AG08396 (cell line): ENCODE measurements around the gene LZTS3.
"Not testable (repeated sequence)": the region's sequence is repeated elsewhere in the genome, so short reads cannot be mapped to it uniquely, and the experiment has no call there.

Source experiments
- DNase-seq: peaks from one replicate; pipeline ENCODE4 v3.0.0; 2012; ENCODE audit warnings: low spot score, mixed read lengths

The LZTS3 gene

GRCh38 chr20:3172933-3173609 lies at the start of gene LZTS3:
Gene LZTS3 (minus strand): TSS chr20:3173549. CDS start chr20:3167163, 6,386 bp downstream.
- peak; percentile 85 for DNase-seq

GRCh38 chr20:3221398-3222226 lies 48.3 kb upstream of the LZTS3 start:
- DNase-seq = no peak

DNA sequence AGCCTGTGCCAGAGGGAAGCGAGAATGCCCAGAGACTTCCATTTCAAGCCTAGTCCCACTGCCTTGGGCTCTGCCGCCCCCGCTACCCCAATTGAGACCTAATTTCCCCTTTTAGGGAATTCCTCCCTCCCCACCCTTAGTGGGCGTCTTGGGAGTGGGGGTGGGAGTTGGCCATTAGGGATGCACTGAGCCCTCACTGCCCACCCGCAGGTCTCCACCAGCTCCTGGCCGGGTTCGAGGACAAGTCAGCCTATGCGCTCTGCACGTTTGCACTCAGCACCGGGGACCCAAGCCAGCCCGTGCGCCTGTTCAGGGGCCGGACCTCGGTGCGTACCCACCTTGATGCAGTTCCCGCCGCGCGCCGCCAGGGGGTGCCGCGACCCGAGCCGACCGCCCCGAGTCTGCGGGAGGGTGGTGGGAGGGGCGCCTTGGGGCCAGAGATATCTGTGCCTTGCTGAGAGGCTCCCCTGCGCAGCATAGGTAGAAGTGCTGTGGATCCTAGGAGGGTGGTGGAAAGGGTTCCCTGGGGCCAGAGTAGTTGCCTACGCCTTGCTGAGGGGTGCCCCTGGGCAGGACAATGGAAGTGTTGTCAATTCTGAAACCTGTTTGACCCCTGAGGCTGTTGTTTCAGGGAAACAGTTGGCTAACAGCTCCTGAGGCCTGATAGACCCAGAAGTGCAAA lies 45.1 kb upstream of the LZTS3 start:
- DNase-seq = peak; percentile 69

- not testable (repeated sequence) for DNase-seq
These were observed 42.1 kb upstream of the LZTS3 start for GRCh38 chr20:3215359-3215917.

DNA sequence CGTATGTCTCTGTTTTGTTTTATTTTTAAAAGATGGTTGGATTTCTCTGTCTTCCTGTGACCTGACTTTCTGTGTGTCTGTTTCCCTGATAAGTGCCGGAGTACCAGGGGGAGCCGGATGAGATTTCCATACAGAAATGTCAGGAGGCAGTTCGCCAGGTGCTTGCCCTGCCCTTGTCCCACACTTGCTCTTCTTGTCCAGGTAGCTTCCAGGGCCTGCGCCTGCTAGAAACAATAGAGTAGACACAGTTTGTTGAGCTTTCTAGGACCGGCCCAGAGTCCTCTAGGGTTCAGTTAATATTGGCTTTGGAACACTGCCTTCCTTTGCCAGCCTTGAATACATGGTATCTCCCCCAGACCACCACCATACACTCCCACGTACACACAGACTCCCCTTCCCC lies 39.9 kb upstream of the LZTS3 start:
- DNase-seq = no peak

DNA sequence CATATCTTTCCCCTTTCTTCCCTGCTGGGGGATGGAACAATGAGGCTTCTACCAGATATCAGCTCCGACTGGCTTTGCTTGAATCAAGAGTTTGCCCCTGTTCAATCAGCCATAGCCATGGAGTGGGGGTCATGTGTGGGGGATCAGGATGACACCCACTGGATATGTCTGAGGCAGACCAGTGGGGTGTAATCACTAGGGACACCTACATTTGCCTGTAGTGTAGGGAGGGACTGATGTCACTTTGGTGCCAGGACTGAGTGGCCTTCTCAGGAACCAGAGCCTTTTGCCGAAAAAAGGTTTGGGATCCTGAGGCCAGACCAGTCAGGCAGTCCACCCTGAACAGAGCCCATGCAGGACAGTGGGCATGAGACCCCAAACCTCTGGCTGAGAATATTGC lies 37.0 kb upstream of the LZTS3 start:
- no peak for DNase-seq

GRCh38 chr20:3209946-3210317 lies 36.6 kb upstream of the LZTS3 start:
- DNase-seq = no peak

DNA sequence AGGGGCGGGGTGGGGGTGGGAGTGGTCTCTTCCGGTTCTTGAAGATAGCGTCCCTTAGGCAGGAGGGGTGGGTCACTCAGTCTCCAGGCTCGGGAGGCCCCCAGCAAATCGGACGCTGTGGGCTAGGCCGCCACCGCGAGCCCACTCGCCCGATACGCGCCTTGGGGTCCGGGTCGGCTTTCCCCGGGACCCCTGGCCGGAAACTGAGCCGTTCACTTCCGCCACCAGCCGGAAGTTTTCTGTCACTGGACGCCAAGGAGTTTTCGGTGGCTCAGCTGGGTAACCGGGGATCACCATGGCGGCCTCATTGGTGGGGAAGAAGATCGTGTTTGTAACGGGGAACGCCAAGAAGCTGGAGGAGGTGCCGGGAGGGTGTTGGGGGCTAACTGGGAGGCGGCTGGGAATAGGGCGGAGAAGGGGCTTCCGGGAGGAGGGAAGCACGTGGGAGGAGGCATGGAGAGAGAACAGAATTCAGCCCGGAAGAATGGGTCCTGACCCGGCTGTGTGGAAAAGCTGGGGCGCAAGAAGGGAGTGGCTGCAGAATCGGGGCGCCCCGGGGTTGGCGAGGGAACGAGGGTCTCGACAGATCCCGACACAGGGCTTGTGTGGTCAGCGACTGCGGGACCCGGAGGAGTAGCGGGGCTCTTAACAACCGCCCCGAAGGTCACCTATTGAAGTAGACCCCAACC lies 36.1 kb upstream of the LZTS3 start, which contains the start of gene ITPA:
ITPA (plus strand) TSS at position 242 of the 689 bp plus-strand sequence; CDS start at position 296, 54 bp downstream.
- DNase-seq = peak; percentile 63

DNA sequence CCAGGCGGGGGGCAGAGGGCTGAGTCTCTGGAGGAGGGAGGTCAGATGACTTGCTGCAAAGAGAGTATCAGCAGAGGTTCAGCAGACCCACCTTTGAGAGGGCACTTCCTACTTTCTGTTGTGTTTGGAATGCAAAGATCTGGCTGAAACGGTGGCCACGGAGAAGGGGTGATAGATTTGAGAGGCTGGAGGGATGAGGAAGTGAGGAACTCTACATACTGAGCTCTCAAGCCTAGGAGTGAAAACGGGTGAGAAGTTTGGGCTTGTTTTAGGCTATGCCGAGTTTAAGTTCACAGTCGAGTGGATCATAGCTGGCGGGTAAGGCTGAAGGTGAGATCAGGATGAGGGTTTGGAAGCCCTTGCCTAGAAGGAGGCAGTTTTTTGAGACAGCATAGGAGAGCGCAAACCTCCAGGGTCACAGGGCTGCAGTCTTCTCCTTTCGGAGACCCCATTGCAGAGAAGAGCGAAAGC lies 35.5 kb upstream of the LZTS3 start:
- no peak for DNase-seq

GRCh38 chr20:3204124-3204794 lies 30.9 kb upstream of the LZTS3 start, which contains the start of gene DDRGK1:
Gene DDRGK1 (minus strand): TSS chr20:3204682. CDS start chr20:3204627, 55 bp downstream.
- DNase-seq = peak; percentile 96

- peak; percentile 60 for DNase-seq
These were observed 30.2 kb upstream of the LZTS3 start for GRCh38 chr20:3203315-3204123.

DNA sequence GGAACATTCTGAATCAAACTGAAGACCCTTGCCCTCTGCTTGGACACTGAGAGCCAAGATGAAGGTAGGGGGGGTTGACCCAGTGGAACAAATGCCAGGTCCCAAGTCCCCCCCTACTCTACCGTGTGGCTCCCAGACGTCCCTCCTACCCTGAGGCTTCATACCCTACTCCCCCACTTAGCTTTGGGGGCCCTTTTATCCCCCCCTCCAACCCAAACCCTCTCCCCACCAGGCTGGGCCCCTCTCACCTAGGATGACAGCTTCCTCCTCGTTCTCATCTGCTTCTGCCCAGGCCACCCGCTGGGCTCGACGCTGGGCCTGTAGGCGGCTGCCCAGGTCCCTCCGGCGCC lies 29.6 kb upstream of the LZTS3 start:
- no peak for DNase-seq

- no peak for DNase-seq
These were observed 26.8 kb upstream of the LZTS3 start for GRCh38 chr20:3199976-3200755.

GRCh38 chr20:3199206-3199605 lies 25.9 kb upstream of the LZTS3 start:
- DNase-seq = no peak

GRCh38 chr20:3195590-3196237 lies 22.4 kb upstream of the LZTS3 start:
- no peak for DNase-seq

DNA sequence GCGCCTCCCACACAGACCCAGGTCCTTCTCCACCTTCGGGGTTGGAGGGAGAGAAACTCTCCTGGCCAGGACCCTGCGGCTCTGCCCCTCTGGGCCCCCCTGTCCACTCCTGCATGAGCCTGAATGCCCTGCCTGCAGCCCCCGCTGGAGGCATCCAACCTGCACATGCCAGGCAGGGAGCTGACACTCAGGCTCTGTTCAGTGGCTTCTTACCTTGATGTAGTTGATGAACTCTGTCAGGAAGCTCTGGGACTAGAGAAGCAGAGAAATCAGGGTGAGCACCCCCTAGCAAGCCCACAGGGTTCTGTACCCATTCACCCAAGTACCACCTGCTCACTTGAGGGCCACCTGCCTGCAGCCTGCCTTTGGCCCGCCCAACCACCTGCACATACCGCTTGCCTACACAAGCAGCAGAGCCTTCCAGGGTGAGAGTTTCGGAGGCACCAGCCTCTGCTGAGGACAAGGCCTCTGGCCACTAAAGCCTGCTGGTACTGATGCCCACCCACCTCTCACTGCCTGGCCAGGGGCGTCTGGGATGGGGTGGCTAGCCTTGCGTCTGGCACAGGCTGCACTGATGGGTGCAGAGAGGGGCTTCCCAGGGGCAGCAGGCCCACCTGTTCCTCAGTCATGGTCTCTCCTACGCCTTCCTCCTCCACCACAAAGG lies 21.4 kb upstream of the LZTS3 start:
- DNase-seq = no peak

DNA sequence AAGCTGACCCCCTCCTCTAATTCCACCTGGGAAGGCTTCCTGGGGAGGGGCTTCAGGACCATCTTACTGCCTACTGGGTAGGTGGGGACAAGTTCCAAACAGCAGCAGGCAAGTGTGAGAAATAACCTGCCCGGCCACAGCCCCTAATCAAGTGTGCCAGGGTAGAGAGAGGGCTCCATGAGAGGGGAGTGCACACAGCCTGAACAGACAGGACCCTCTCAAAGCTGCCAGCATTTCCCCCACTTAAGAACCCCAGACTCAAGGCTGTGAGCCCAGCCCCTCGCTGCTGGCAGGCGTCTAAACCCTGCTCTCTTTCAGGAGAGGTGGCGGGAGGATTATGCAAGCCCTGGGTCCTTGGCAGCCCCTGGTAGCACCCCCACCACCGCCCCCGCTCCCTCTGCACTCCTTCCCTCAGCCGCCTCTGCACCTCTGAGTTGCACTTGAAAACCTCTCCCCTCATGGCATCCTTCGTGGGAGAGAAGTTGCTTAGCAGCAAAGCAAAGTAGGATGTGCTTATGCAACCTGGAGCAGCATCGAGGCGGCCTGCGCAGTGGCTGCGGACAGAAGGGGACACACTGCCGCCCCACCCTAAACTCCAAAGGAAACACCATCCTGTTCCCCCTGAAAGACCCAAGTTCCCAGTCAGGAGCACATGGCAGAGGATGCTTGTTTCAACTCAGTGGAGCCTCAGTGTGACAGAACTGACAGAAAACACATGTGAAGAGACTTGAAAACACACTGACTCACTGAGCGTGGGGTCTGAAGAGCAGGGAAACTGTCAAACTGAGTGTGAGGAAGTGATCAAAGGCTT lies 20.7 kb upstream of the LZTS3 start:
- no peak for DNase-seq
